Cardiac fibroblast (primary cell): Measurements from ENCODE around the gene S100A3.

Experiments
- DNase-seq, 2 donors: peaks; one replicate each; pipeline versions ENCODE4 v3.0.0 to v3.0.0-alpha.2; 2010; ENCODE audit warnings: low read depth in 2 of 2
- H3K4me3 ChIP-seq, 2 donors: replicated peaks in 1 of 2; 1 replicate in 1 of 2; 2 replicates in 1 of 2; pipeline ENCODE4 v1.5.1; 2011; ENCODE audit warnings: low read depth in 2 of 2, low read length in 2 of 2, mild to moderate bottlenecking in 2 of 2, moderate library complexity in 1 of 2
- TF ChIP-seq, protein P1 (sequence below): IDR thresholded peaks from one replicate; pipeline ENCODE4 v1.5.1; 2011; ENCODE audit warnings: low read depth, mild to moderate bottlenecking, low read length, inconsistent platforms

Gene S100A3

DNA sequence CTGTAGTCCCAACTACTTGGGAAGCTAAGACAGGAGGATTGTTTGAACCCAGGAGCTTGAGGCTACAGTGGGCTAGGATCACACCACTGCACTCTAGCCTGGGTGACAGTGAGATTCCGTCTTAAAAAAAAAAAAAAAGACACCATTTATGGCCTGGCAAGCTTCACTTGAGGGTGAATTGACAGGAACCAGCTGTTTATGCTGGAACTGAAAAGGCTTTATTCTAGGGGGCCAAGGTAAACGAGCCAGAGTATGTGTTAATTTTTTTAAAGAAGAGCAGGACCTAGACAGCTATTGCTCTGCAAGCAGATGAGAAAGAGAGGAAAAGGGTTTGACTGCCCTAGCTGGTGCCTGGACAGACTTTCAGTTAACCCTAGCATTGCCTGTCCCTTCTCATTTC lies 50.3 kb downstream of the S100A3 start:
- TF ChIP-seq, protein P1, sequence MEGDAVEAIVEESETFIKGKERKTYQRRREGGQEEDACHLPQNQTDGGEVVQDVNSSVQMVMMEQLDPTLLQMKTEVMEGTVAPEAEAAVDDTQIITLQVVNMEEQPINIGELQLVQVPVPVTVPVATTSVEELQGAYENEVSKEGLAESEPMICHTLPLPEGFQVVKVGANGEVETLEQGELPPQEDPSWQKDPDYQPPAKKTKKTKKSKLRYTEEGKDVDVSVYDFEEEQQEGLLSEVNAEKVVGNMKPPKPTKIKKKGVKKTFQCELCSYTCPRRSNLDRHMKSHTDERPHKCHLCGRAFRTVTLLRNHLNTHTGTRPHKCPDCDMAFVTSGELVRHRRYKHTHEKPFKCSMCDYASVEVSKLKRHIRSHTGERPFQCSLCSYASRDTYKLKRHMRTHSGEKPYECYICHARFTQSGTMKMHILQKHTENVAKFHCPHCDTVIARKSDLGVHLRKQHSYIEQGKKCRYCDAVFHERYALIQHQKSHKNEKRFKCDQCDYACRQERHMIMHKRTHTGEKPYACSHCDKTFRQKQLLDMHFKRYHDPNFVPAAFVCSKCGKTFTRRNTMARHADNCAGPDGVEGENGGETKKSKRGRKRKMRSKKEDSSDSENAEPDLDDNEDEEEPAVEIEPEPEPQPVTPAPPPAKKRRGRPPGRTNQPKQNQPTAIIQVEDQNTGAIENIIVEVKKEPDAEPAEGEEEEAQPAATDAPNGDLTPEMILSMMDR: no peak
- H3K4me3 ChIP-seq: no peak overlapping the region
- peak in 1 of 2 donors; percentile 59 for DNase-seq
